ENCODE measurements around the gene TRIM75. TPM values are rescaled to one million over a fixed set of nuclear protein-coding genes. Genes with fewer than 3 reads are reported as not detected.
A peak's percentile ranks its signal among the peaks of the same experiment; 100 is the strongest.
"Not testable (repeated sequence)": the region's sequence is repeated elsewhere in the genome, so short reads cannot be mapped to it uniquely, and the experiment has no call there.

The TRIM75 gene
- total RNA-seq, 6 experiments from 2014 or later = not detected

GRCh38 chr4:165058666-165059065 is 5.0 kb downstream of the TRIM75 start:
- H3K4me3 Mint-ChIP-seq = no peak overlapping the region

GRCh38 chr4:165059386-165059785 is 5.7 kb downstream of the TRIM75 start:
- TF ChIP-seq CTCF (IDR thresholded peaks at IDR 0.05) = no peak
- DNase-seq = no peak
- Mint-ChIP-seq H3K27me3 (ENCODE audit: insufficient read depth) (peaks cover 4% of the 10 kb centered on the region), H3K27ac (no peak overlapping the region), H3K9me3 (no peaks in the 10 kb centered on the region), H3K4me3 (no peak overlapping the region), H3K36me3 (ENCODE audit: low read depth) (no peaks in the 10 kb centered on the region), H3K4me1 (ENCODE audit: low read depth) (no peaks in the 10 kb centered on the region)

More at GRCh38 chr4:165058666-165059065, 5.0 kb downstream of the TRIM75 start:
- H3K36me3 Mint-ChIP-seq (ENCODE audit: low read depth) = no peaks in the 10 kb centered on the region
- H3K27me3 Mint-ChIP-seq (ENCODE audit: insufficient read depth) = peaks cover 5% of the 10 kb centered on the region
- H3K27ac Mint-ChIP-seq = no peak overlapping the region
- DNase-seq = no peak
- H3K9me3 Mint-ChIP-seq = no peaks in the 10 kb centered on the region
- no peaks in the 10 kb centered on the region for H3K4me1 Mint-ChIP-seq (ENCODE audit: low read depth)
- TF ChIP-seq CTCF (IDR thresholded peaks at IDR 0.05) = no peak

- Mint-ChIP-seq H3K27ac (no peak overlapping the region), H3K27me3 (ENCODE audit: insufficient read depth) (peaks cover 2% of the 10 kb centered on the region), H3K9me3 (no peaks in the 10 kb centered on the region), H3K36me3 (ENCODE audit: low read depth) (no peaks in the 10 kb centered on the region), H3K4me1 (ENCODE audit: low read depth) (no peaks in the 10 kb centered on the region), H3K4me3 (no peak overlapping the region)
- TF ChIP-seq CTCF (IDR thresholded peaks at IDR 0.05) = peak; percentile 56
- no peak for DNase-seq
Measured at GRCh38 chr4:165060938-165061337, 7.3 kb downstream of the TRIM75 start.

- H3K4me3 Mint-ChIP-seq = no peak overlapping the region
- H3K27ac Mint-ChIP-seq = no peak overlapping the region
- no peaks in the 10 kb centered on the region for H3K4me1 Mint-ChIP-seq (ENCODE audit: low read depth)
- no peak for DNase-seq
- no peaks in the 10 kb centered on the region for H3K27me3 Mint-ChIP-seq (ENCODE audit: insufficient read depth)
- no peaks in the 10 kb centered on the region; the same call in 1 of the 2 replicates for H3K36me3 Mint-ChIP-seq (ENCODE audit: low read depth)
- no peak for TF ChIP-seq CTCF (IDR thresholded peaks at IDR 0.05)
- no peaks in the 10 kb centered on the region for H3K9me3 Mint-ChIP-seq
Measured at GRCh38 chr4:165070560-165070959, 16.9 kb downstream of the TRIM75 start.

- H3K27ac Mint-ChIP-seq; H3K27me3 Mint-ChIP-seq (ENCODE audit: insufficient read depth); H3K36me3 Mint-ChIP-seq (ENCODE audit: low read depth); H3K4me3 Mint-ChIP-seq; H3K4me1 Mint-ChIP-seq (ENCODE audit: low read depth); DNase-seq; H3K9me3 Mint-ChIP-seq: not testable (repeated sequence)
Measured at GRCh38 chr4:165073346-165073745, 19.7 kb downstream of the TRIM75 start.

GRCh38 chr4:165077034-165077578 is 23.4 kb downstream of the TRIM75 start:
- no peaks in the 10 kb centered on the region for H3K9me3 Mint-ChIP-seq
- H3K27me3 Mint-ChIP-seq (ENCODE audit: insufficient read depth) = no peaks in the 10 kb centered on the region

More at GRCh38 chr4:165077034-165077578, 23.4 kb downstream of the TRIM75 start:
- Mint-ChIP-seq H3K36me3 (ENCODE audit: low read depth) (no peaks in the 10 kb centered on the region; the same call in 1 of the 2 replicates), H3K4me1 (ENCODE audit: low read depth) (no peaks in the 10 kb centered on the region), H3K4me3 (no peak overlapping the region), H3K27ac (no peak overlapping the region)
- TF ChIP-seq CTCF (IDR thresholded peaks at IDR 0.05) = no peak
- DNase-seq = no peak

Data from HFFc6 (cell line).